Measurements from ENCODE around the gene ADGB.

DNA sequence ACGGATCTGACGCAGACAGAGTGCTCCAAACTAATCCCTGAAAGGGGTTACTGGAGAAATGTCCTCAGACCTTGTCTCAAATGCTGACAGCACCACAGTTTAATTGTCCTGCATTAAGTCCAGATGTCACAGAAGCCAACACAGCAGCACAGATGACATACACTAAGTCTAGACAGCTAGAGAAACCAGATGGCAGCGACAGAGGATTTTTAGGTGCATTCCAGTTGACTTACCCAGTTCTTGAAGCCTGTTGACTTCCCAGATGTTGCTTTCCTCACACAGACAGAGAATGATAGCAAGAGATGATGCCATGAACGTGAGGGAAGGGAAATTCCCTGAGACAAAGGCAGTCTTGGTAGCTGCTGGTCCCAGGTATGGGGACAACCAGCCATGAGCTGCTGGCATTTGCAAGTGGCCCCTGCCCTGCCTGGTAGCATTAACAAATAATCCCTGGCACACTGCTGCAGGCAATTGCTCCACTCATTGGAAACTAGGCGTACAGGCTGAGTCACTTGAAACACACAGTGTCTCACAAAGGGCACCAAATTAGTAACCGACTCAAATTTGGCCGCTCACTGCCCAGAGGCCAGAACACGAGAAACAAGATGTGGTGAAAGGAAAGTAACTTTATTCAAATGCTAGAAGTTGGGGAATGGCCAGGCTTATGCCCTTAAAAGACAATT, 52.2 kb downstream of the ADGB start:
- TF ChIP-seq POLR2A (IDR thresholded peaks at IDR 0.05; ENCODE audit: low read length) (no peak), GATA1 (IDR thresholded peaks at IDR 0.05; ENCODE audit: low read depth, low read length) (no peak)

Data from erythroblast (primary cell).